Measurements from ENCODE around the gene IGFN1. TPM values are rescaled to one million over a fixed set of nuclear protein-coding genes. Genes with fewer than 3 reads are reported as not detected.

Gene IGFN1
- total and polyA plus RNA-seq, 2 experiments from 2014 or later: not detected

DNA sequence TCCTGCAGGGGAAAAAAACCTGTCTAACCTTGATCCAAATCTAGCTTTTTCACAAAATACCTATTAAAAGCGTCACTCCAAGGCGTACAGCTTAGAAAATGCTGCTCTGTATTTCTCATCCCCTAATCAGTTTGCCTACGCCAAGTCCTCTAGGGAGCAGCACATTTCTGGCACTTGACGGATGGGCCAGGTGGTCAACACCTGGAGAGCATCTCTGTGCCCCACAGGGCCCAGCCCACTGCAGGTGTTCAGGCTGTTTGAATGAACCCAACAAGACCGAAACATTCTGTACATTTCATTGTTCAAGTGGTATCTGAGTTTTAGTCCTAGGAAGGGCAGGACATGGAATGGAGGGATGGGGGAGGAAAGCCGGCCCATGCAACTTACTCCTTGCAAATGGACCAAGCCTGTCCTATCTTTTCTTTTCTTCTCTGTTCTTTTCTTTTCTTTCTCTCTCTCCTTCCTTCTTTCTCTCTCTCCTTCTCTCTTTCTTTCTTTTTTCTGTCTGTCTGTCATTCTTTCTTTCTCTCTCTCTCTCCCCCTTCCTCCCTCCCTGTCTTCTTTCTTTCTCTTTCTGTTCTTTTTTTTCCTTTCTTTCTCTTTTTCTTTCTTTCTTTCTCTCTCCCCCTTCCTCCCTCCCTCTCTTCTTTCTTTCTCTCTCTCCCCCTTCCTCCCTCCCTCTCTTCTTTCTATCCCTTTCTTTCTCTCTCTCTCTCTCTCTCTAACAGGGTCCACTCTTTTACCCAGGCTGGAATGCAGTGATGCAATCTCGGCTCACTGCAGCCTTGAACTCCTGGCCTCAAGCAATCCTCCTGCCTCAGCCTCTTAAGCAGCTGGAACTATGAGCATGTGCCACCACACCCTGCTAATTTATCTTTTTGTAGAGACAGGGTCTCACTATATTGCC is 29.1 kb downstream of the IGFN1 start:
- Histone ChIP-seq H2AFZ (no peak overlapping the region), H3K27ac (ENCODE audit: low read depth) (no peak overlapping the region), H3K36me3 (ENCODE audit: insufficient read depth) (no peaks in the 10 kb centered on the region), H3K4me1 (ENCODE audit: insufficient read depth) (no peaks in the 10 kb centered on the region), H3K4me2 (no peak overlapping the region), H3K79me2 (replicated peaks; ENCODE audit: insufficient read depth) (no peaks in the 10 kb centered on the region), H3K9me2 (ENCODE audit: insufficient read depth) (no peaks in the 10 kb centered on the region), H4K20me1 (replicated peaks; ENCODE audit: insufficient read depth) (no peaks in the 10 kb centered on the region), H3K27me3 (ENCODE audit: insufficient read depth) (no peaks in the 10 kb centered on the region), H3F3A (replicated peaks; ENCODE audit: low read depth) (no peaks in the 10 kb centered on the region), H3K4me3 (no peak overlapping the region)
- Mint-ChIP-seq H3K4me3 (no peak overlapping the region), H3K27me3 (ENCODE audit: insufficient read depth, low read depth, poor library complexity) (no peaks in the 10 kb centered on the region), H3K9me3 (no peaks in the 10 kb centered on the region), H3K4me1 (peaks cover 7% of the 10 kb centered on the region), H3K36me3 (ENCODE audit: low read depth) (no peaks in the 10 kb centered on the region), H3K27ac (no peak overlapping the region)
- TF ChIP-seq, protein P1, sequence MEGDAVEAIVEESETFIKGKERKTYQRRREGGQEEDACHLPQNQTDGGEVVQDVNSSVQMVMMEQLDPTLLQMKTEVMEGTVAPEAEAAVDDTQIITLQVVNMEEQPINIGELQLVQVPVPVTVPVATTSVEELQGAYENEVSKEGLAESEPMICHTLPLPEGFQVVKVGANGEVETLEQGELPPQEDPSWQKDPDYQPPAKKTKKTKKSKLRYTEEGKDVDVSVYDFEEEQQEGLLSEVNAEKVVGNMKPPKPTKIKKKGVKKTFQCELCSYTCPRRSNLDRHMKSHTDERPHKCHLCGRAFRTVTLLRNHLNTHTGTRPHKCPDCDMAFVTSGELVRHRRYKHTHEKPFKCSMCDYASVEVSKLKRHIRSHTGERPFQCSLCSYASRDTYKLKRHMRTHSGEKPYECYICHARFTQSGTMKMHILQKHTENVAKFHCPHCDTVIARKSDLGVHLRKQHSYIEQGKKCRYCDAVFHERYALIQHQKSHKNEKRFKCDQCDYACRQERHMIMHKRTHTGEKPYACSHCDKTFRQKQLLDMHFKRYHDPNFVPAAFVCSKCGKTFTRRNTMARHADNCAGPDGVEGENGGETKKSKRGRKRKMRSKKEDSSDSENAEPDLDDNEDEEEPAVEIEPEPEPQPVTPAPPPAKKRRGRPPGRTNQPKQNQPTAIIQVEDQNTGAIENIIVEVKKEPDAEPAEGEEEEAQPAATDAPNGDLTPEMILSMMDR (conservative IDR thresholded peaks at IDR 0.05; ENCODE audit: low read depth in 2 of 2): no peak
- TF ChIP-seq EZH2phosphoT487 (IDR thresholded peaks at IDR 0.05; ENCODE audit: unreplicated experiment) (no peak), NANOG (IDR thresholded peaks at IDR 0.05; ENCODE audit: borderline replicate concordance) (no peak), STAT1 (IDR thresholded peaks at IDR 0.05; ENCODE audit: unreplicated experiment) (no peak), EZH2 (IDR thresholded peaks at IDR 0.05; ENCODE audit: low read depth, unreplicated experiment) (no peak), ZNF331 (CRISPR knock-in tag; IDR thresholded peaks at IDR 0.05; ENCODE audit: low read depth) (no peak), JUNB (IDR thresholded peaks at IDR 0.05; ENCODE audit: unreplicated experiment) (no peak), CREB1 (CRISPR knock-in tag; IDR thresholded peaks at IDR 0.05; ENCODE audit: low read depth) (no peak), ZNF114 (CRISPR knock-in tag; IDR thresholded peaks at IDR 0.05) (no peak), POLR2AphosphoS5 (IDR thresholded peaks at IDR 0.05; ENCODE audit: low read depth) (no peak)
- TF ChIP-seq, protein P2, sequence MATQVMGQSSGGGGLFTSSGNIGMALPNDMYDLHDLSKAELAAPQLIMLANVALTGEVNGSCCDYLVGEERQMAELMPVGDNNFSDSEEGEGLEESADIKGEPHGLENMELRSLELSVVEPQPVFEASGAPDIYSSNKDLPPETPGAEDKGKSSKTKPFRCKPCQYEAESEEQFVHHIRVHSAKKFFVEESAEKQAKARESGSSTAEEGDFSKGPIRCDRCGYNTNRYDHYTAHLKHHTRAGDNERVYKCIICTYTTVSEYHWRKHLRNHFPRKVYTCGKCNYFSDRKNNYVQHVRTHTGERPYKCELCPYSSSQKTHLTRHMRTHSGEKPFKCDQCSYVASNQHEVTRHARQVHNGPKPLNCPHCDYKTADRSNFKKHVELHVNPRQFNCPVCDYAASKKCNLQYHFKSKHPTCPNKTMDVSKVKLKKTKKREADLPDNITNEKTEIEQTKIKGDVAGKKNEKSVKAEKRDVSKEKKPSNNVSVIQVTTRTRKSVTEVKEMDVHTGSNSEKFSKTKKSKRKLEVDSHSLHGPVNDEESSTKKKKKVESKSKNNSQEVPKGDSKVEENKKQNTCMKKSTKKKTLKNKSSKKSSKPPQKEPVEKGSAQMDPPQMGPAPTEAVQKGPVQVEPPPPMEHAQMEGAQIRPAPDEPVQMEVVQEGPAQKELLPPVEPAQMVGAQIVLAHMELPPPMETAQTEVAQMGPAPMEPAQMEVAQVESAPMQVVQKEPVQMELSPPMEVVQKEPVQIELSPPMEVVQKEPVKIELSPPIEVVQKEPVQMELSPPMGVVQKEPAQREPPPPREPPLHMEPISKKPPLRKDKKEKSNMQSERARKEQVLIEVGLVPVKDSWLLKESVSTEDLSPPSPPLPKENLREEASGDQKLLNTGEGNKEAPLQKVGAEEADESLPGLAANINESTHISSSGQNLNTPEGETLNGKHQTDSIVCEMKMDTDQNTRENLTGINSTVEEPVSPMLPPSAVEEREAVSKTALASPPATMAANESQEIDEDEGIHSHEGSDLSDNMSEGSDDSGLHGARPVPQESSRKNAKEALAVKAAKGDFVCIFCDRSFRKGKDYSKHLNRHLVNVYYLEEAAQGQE (IDR thresholded peaks at IDR 0.05; ENCODE audit: unreplicated experiment): no peak
- TF ChIP-seq, protein P3, sequence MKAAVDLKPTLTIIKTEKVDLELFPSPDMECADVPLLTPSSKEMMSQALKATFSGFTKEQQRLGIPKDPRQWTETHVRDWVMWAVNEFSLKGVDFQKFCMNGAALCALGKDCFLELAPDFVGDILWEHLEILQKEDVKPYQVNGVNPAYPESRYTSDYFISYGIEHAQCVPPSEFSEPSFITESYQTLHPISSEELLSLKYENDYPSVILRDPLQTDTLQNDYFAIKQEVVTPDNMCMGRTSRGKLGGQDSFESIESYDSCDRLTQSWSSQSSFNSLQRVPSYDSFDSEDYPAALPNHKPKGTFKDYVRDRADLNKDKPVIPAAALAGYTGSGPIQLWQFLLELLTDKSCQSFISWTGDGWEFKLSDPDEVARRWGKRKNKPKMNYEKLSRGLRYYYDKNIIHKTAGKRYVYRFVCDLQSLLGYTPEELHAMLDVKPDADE (IDR thresholded peaks at IDR 0.05): no peak
- TF ChIP-seq, protein P4, sequence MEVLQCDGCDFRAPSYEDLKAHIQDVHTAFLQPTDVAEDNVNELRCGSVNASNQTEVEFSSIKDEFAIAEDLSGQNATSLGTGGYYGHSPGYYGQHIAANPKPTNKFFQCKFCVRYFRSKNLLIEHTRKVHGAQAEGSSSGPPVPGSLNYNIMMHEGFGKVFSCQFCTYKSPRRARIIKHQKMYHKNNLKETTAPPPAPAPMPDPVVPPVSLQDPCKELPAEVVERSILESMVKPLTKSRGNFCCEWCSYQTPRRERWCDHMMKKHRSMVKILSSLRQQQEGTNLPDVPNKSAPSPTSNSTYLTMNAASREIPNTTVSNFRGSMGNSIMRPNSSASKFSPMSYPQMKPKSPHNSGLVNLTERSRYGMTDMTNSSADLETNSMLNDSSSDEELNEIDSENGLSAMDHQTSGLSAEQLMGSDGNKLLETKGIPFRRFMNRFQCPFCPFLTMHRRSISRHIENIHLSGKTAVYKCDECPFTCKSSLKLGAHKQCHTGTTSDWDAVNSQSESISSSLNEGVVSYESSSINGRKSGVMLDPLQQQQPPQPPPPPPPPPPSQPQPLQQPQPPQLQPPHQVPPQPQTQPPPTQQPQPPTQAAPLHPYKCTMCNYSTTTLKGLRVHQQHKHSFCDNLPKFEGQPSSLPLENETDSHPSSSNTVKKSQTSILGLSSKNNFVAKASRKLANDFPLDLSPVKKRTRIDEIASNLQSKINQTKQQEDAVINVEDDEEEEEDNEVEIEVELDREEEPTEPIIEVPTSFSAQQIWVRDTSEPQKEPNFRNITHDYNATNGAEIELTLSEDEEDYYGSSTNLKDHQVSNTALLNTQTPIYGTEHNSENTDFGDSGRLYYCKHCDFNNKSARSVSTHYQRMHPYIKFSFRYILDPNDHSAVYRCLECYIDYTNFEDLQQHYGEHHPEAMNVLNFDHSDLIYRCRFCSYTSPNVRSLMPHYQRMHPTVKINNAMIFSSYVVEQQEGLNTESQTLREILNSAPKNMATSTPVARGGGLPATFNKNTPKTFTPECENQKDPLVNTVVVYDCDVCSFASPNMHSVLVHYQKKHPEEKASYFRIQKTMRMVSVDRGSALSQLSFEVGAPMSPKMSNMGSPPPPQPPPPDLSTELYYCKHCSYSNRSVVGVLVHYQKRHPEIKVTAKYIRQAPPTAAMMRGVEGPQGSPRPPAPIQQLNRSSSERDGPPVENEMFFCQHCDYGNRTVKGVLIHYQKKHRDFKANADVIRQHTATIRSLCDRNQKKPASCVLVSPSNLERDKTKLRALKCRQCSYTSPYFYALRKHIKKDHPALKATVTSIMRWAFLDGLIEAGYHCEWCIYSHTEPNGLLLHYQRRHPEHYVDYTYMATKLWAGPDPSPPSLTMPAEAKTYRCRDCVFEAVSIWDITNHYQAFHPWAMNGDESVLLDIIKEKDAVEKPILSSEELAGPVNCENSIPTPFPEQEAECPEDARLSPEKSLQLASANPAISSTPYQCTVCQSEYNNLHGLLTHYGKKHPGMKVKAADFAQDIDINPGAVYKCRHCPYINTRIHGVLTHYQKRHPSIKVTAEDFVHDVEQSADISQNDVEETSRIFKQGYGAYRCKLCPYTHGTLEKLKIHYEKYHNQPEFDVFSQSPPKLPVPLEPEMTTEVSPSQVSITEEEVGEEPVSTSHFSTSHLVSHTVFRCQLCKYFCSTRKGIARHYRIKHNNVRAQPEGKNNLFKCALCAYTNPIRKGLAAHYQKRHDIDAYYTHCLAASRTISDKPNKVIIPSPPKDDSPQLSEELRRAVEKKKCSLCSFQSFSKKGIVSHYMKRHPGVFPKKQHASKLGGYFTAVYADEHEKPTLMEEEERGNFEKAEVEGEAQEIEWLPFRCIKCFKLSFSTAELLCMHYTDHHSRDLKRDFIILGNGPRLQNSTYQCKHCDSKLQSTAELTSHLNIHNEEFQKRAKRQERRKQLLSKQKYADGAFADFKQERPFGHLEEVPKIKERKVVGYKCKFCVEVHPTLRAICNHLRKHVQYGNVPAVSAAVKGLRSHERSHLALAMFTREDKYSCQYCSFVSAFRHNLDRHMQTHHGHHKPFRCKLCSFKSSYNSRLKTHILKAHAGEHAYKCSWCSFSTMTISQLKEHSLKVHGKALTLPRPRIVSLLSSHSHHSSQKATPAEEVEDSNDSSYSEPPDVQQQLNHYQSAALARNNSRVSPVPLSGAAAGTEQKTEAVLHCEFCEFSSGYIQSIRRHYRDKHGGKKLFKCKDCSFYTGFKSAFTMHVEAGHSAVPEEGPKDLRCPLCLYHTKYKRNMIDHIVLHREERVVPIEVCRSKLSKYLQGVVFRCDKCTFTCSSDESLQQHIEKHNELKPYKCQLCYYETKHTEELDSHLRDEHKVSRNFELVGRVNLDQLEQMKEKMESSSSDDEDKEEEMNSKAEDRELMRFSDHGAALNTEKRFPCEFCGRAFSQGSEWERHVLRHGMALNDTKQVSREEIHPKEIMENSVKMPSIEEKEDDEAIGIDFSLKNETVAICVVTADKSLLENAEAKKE (CRISPR knock-in tag; IDR thresholded peaks at IDR 0.05): no peak
- DNase-seq (ENCODE audit: low spot score): no peak
- no peak for ATAC-seq
